Upper lobe of right lung (tissue), 1 donor: ENCODE data around the gene RFWD3. TPM values are rescaled to one million over a fixed set of nuclear protein-coding genes. Genes with fewer than 3 reads are reported as not detected.
A peak's percentile ranks its signal among the peaks of the same experiment; 100 is the strongest.

ENCODE experiments used
- ATAC-seq: fragments of 200-7000 bp; cut with Tn5 transposase; one replicate; pipeline ENCODE4 v1.9.1; 2020; ENCODE audit warnings: mild to moderate bottlenecking, moderate library complexity
- DNase-seq: peaks from one replicate; pipeline ENCODE4 v3.0.0-alpha.2; 2020
- H3K27ac ChIP-seq: fragments of 200-600 bp; one replicate; pipeline ENCODE4 v1.8.0; 2022
- H3K27me3 ChIP-seq: fragments of 200-600 bp; one replicate; pipeline ENCODE4 v1.8.0; 2022; ENCODE audit warnings: mild to moderate bottlenecking
- H3K36me3 ChIP-seq: fragments of 200-600 bp; one replicate; pipeline ENCODE4 v1.8.0; 2022
- H3K4me1 ChIP-seq: fragments of 200-600 bp; one replicate; pipeline ENCODE4 v1.8.0; 2022
- H3K4me3 ChIP-seq: fragments of 200-600 bp; one replicate; pipeline ENCODE4 v1.8.0; 2022; ENCODE audit warnings: mild to moderate bottlenecking
- H3K9me3 ChIP-seq: fragments of 200-600 bp; one replicate; pipeline ENCODE4 v1.8.0; 2022
- CTCF ChIP-seq: fragments of 200-600 bp; IDR thresholded peaks from one replicate; pipeline ENCODE4 v1.8.0; 2022; ENCODE audit warnings: antibody characterized with exemption
- intact Hi-C: fragments of 100-400 bp; cut with DNase I; formaldehyde crosslinking; loops from one replicate; pipeline ENCODE4 v1.11.0; 2022
- total RNA-seq: library from RNA; stranded (reverse); fragmentation: NEBNext Ultra II Directional; extraction: Animal tissue kit (Norgen Biotek cat#: 25700); gene quantifications from one replicate; pipeline ENCODE4 v1.2.1, GENCODE V29; 2021
- donor health status: DM: no; HTN: yes; CAD: no; lungs with severe emphysema.

RFWD3 gene
- total RNA-seq, 1 donor from 2014 or later = 16.7 TPM

DNA sequence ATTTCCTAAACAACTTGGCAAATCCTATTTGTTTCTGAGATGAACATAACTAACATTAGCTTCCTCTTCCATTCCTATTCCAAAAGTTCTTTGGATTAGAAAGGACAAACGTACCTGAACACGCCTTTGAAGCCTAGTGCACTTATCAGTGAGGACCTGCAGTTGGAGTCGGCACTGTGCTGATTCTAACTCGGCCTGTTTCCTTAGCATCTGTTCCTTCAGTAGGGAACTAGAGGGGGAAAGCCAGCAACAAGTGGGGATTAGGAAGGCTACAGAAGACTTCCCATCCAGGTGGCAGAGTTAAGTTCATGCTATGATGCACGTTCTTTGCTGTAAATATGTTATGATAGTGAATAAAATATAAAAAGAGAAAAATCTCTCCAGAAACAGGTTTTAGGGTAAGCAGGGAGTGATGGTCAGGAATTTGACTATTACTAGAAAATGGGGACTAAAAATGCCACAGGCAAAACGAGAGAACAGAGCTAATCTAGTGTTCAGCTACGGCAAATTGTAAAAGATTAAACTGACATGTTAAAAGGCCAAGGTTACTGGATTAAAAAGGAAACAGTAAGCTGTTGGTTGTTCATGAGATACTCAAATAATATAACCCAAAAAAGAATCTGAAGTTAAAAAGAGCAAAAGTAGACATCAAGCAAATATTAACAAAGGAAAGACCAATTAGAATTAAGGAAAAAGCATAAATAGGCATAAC is 28.8 kb downstream of the RFWD3 start:
- Histone ChIP-seq H3K9me3 (no peaks in the 10 kb centered on the region), H3K4me3 (no peak overlapping the region), H3K27ac (no peak overlapping the region), H3K4me1 (no peaks in the 10 kb centered on the region), H3K27me3 (no peaks in the 10 kb centered on the region), H3K36me3 (peaks cover 97% of the 10 kb centered on the region)
- intact Hi-C loops = no loop called here
- no peak for ATAC-seq
- no peak for TF ChIP-seq CTCF
- no peak for DNase-seq

- ATAC-seq = peak; percentile 35
- H3K27ac ChIP-seq = no peak overlapping the region
Measured at GRCh38 chr16:74635303-74635702, 31.4 kb downstream of the RFWD3 start.

DNA sequence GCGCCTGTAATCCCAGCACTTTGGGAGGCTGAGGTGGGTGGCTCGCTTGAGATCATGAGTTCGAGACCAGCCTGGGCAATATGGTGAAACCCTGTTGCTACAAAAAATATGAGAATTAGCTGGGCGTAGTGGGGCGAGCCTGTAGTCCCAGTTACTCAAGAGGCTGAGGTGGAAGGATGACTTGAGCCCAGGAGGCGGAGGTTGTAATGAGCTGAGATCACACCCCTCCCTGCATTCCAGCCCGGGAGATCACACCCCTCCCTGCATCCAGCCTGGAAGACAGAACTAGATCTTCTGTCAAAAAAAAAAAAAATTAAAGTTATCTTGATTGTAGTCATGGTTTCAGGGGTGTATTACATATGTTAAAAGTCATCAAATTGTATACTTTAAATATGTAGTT is 33.0 kb downstream of the RFWD3 start:
- no peak for TF ChIP-seq CTCF
- no peaks in the 10 kb centered on the region for H3K27me3 ChIP-seq
- peak; percentile 51 for ATAC-seq
- peaks cover 96% of the 10 kb centered on the region for H3K36me3 ChIP-seq
- no peak overlapping the region for H3K27ac ChIP-seq
- intact Hi-C loops = no loop called here
- no peaks in the 10 kb centered on the region for H3K9me3 ChIP-seq
- H3K4me3 ChIP-seq = no peak overlapping the region
- no peaks in the 10 kb centered on the region for H3K4me1 ChIP-seq
- peak; percentile 23 for DNase-seq

More at GRCh38 chr16:74635303-74635702, 31.4 kb downstream of the RFWD3 start:
- no peaks in the 10 kb centered on the region for H3K4me1 ChIP-seq
- no peak for DNase-seq
- intact Hi-C loops = no loop called here
- peaks cover 98% of the 10 kb centered on the region for H3K36me3 ChIP-seq
- H3K9me3 ChIP-seq = no peaks in the 10 kb centered on the region
- no peak for TF ChIP-seq CTCF
- no peaks in the 10 kb centered on the region for H3K27me3 ChIP-seq
- no peak overlapping the region for H3K4me3 ChIP-seq

DNA sequence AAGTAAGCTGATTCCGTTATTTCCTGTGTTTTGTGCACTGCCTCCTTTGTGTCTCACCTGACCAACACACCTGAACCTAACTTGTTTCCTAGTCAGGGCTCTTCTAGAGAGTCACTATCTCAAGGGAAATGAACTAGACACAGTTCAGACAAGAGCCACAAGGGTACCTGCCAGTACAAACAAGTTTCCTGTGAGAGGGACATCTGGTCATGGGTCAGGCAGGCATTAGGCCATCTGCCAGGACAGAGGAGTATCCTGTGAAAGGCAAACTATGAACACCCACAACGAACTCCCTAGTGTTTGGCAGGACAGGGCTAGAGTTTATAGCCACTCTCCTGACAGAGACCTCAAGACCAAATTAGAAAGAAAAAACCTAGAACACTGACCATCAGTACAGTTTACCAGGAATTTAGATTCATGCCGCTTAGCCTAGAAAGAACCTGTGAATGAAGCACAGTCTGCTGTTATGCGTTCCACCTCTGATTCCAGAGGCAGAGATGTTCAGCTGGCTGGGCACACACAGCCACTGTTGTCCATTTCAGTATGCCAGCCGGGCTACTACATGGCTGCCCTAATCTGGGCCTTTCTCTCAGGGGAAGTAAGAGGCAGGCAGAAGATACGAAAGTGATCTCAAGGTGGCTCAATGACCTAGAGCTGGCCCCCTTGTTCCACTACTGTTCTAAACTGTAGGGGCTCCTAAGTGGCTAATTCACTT is 39.0 kb downstream of the RFWD3 start:
- no peak for DNase-seq
- no peak overlapping the region for H3K27ac ChIP-seq
- H3K4me3 ChIP-seq = no peak overlapping the region
- no peak for TF ChIP-seq CTCF
- no peaks in the 10 kb centered on the region for H3K9me3 ChIP-seq
- H3K4me1 ChIP-seq = no peaks in the 10 kb centered on the region
- H3K27me3 ChIP-seq = no peaks in the 10 kb centered on the region
- intact Hi-C loops = no loop called here
- ATAC-seq = no peak
- H3K36me3 ChIP-seq = peaks cover 99% of the 10 kb centered on the region

DNA sequence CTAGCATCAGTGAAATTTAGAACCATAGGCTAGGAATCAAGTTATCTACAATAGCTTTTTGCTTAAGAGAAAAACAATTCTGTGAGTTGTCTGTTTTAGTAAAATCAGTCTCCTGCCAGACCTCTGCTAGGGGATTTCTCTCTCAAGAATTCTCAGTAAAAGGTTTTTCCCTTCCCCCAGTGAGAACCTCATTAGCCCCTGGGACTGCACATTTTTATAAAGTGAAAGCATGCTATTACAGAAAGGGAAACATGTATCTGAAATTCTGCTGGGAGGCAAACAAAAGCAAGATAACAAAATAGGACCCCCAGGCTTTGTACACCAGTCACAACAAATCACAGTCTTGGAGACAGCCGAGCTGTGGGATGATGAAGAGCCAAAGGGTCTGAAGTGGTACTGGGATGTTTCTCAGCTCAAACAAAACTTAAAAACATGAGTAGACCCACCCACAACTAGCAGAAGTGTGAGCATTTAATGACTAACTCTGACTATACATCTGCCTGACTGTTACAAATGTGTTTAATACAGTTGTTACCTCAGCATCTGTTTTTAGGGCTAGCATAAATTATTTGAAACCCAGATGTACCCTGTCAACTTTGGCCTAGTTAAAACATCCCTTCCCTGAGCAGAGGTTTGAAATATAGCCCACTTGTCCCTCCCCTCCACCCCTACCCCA is 39.8 kb downstream of the RFWD3 start:
- Histone ChIP-seq H3K4me3 (no peak overlapping the region), H3K36me3 (peaks cover 99% of the 10 kb centered on the region), H3K4me1 (no peaks in the 10 kb centered on the region), H3K9me3 (no peaks in the 10 kb centered on the region), H3K27me3 (no peaks in the 10 kb centered on the region), H3K27ac (no peak overlapping the region)
- ATAC-seq (no peak), DNase-seq (no peak)
- intact Hi-C loops = no loop called here
- TF ChIP-seq CTCF = no peak
